ENCODE data around the gene CFAP54. TPM values are rescaled to one million over a fixed set of nuclear protein-coding genes. Genes with fewer than 3 reads are reported as not detected.
"Not testable (repeated sequence)": the region's sequence is repeated elsewhere in the genome, so short reads cannot be mapped to it uniquely, and the experiment has no call there.

Gene CFAP54
- total RNA-seq, 1 experiment from 2014 or later, result 0.35 TPM

- peaks cover 6% of the 10 kb centered on the region for H3K36me3 Mint-ChIP-seq (ENCODE audit: insufficient read depth, unreplicated experiment)
- H3K9me3 Mint-ChIP-seq (ENCODE audit: low read depth, unreplicated experiment), result no peaks in the 10 kb centered on the region
- no peaks in the 10 kb centered on the region for H3K4me1 Mint-ChIP-seq (ENCODE audit: low read depth, unreplicated experiment)
- no TSS peak for BruUV-seq (replicated peaks)
- intact Hi-C loops (cut with micrococcal nuclease; ENCODE audit: unreplicated experiment), result no loop called here
- CTCF ChIA-PET, result no interaction called here
- no peak overlapping the region for H3K4me3 Mint-ChIP-seq (ENCODE audit: low read depth, unreplicated experiment)
- no peak for DNase-seq
- no peak overlapping the region for H3K27ac Mint-ChIP-seq (ENCODE audit: unreplicated experiment)
- no peak for TF ChIP-seq CTCF (IDR thresholded peaks at IDR 0.05; ENCODE audit: unreplicated experiment)
- no peaks in the 10 kb centered on the region for H3K27me3 Mint-ChIP-seq (ENCODE audit: unreplicated experiment)
Measured at GRCh38 chr12:96493106-96493505, 3.7 kb downstream of the CFAP54 start.

GRCh38 chr12:96494154-96494553 is 4.8 kb downstream of the CFAP54 start:
- H3K9me3 Mint-ChIP-seq (ENCODE audit: low read depth, unreplicated experiment); DNase-seq; CTCF ChIA-PET; BruUV-seq (replicated peaks); H3K27me3 Mint-ChIP-seq (ENCODE audit: unreplicated experiment); H3K4me1 Mint-ChIP-seq (ENCODE audit: low read depth, unreplicated experiment); H3K4me3 Mint-ChIP-seq (ENCODE audit: low read depth, unreplicated experiment); intact Hi-C loops (cut with micrococcal nuclease; ENCODE audit: unreplicated experiment); H3K36me3 Mint-ChIP-seq (ENCODE audit: insufficient read depth, unreplicated experiment); H3K27ac Mint-ChIP-seq (ENCODE audit: unreplicated experiment): not testable (repeated sequence)

GRCh38 chr12:96495155-96495554 is 5.8 kb downstream of the CFAP54 start:
- Mint-ChIP-seq H3K9me3 (ENCODE audit: low read depth, unreplicated experiment) (peaks cover 2% of the 10 kb centered on the region), H3K27ac (ENCODE audit: unreplicated experiment) (no peak overlapping the region), H3K27me3 (ENCODE audit: unreplicated experiment) (no peaks in the 10 kb centered on the region), H3K4me3 (ENCODE audit: low read depth, unreplicated experiment) (no peak overlapping the region), H3K36me3 (ENCODE audit: insufficient read depth, unreplicated experiment) (no peaks in the 10 kb centered on the region), H3K4me1 (ENCODE audit: low read depth, unreplicated experiment) (peaks cover 5% of the 10 kb centered on the region)
- no TSS peak for BruUV-seq (replicated peaks)
- TF ChIP-seq CTCF (IDR thresholded peaks at IDR 0.05; ENCODE audit: unreplicated experiment), result no peak
- intact Hi-C loops (cut with micrococcal nuclease; ENCODE audit: unreplicated experiment), result no loop called here
- no peak for DNase-seq
- CTCF ChIA-PET, result interaction anchor here (0.6 kb wide), 1 partner anchor 15 kb away, joined by 3 read pairs; no protein-coding TSS in a partner anchor

DNA sequence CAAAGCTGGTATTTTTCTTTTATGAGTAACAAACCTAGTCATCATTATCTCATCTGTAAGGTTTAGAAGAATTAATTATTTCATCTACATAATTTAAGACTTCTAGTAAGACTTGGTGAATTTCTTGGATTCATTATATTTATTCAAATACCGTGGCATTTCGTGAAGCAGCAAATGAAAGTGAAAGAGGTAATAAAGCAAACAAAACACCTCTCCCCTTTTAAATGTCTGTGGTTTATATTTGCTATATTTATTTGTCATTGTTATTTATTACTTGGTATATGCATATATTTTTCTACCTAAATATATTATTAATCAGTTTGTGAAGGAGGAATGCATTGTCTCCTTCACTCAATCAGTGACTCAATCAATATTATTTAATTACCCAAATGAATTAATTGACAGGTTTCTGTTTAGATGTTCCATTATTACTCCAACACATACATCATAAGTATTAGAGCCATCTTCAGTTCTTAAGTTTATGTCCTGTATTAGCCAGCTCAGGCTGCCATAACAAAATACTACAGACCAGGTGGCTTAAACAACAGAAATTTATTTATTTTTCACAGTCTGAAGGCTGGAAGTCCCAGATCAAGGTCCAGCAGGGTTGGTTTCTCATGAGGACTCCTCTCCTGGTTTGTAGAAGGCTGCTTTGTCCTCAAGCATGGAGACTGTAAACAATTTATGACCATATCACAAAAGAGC is 6.6 kb downstream of the CFAP54 start:
- no peak for TF ChIP-seq CTCF (IDR thresholded peaks at IDR 0.05; ENCODE audit: unreplicated experiment)
- intact Hi-C loops (cut with micrococcal nuclease; ENCODE audit: unreplicated experiment), result no loop called here
- Mint-ChIP-seq H3K27ac (ENCODE audit: unreplicated experiment) (no peak overlapping the region), H3K9me3 (ENCODE audit: low read depth, unreplicated experiment) (peaks cover 2% of the 10 kb centered on the region), H3K4me3 (ENCODE audit: low read depth, unreplicated experiment) (no peak overlapping the region), H3K4me1 (ENCODE audit: low read depth, unreplicated experiment) (peaks cover 12% of the 10 kb centered on the region), H3K27me3 (ENCODE audit: unreplicated experiment) (no peaks in the 10 kb centered on the region), H3K36me3 (ENCODE audit: insufficient read depth, unreplicated experiment) (no peaks in the 10 kb centered on the region)
- no TSS peak for BruUV-seq (replicated peaks)
- DNase-seq, result no peak
- CTCF ChIA-PET, result interaction anchor here (0.6 kb wide), 1 partner anchor 16 kb away, joined by 3 read pairs; no protein-coding TSS in a partner anchor

- CTCF ChIA-PET, result interaction anchor here (0.8 kb wide), 1 partner anchor 10 kb away, joined by 3 read pairs; no protein-coding TSS in a partner anchor
- BruUV-seq (replicated peaks), result no TSS peak
- no peak overlapping the region for H3K4me3 Mint-ChIP-seq (ENCODE audit: low read depth, unreplicated experiment)
- H3K4me1 Mint-ChIP-seq (ENCODE audit: low read depth, unreplicated experiment), result peaks cover 22% of the 10 kb centered on the region
- H3K27me3 Mint-ChIP-seq (ENCODE audit: unreplicated experiment), result no peaks in the 10 kb centered on the region
- H3K36me3 Mint-ChIP-seq (ENCODE audit: insufficient read depth, unreplicated experiment), result no peaks in the 10 kb centered on the region
- no peak overlapping the region for H3K27ac Mint-ChIP-seq (ENCODE audit: unreplicated experiment)
- intact Hi-C loops (cut with micrococcal nuclease; ENCODE audit: unreplicated experiment), result no loop called here
- DNase-seq, result no peak
- peaks cover 6% of the 10 kb centered on the region for H3K9me3 Mint-ChIP-seq (ENCODE audit: low read depth, unreplicated experiment)
- no peak for TF ChIP-seq CTCF (IDR thresholded peaks at IDR 0.05; ENCODE audit: unreplicated experiment)
Measured at GRCh38 chr12:96496944-96497343, 7.6 kb downstream of the CFAP54 start.

All from Calu3 (cell line).